ENCODE data around the gene WDR77. TPM values are rescaled to one million over a fixed set of nuclear protein-coding genes. Genes with fewer than 3 reads are reported as not detected.

WDR77 gene
- total RNA-seq (2014; rRNA removed) (62.1 and 67.9 TPM in 2 replicates), Bru-seq, nascent RNA (percentile 89 among the genes with signal in this experiment), BruChase-seq, experiment 1, labeled RNA remaining after a 6-hour chase (percentile 85 among the genes with signal in this experiment), BruChase-seq, experiment 2, labeled RNA remaining after a 2-hour chase (percentile 94 among the genes with signal in this experiment)
- long read RNA-seq, transcript WDR77-201 (10 exons, 2,576 nt), result major isoform, 47 of 64 reads
- long read RNA-seq, partial matches to known transcripts, result 12 of 64 reads
- long read RNA-seq, other reads (novel, unspliced or antisense), result 5 of 64 reads

DNA sequence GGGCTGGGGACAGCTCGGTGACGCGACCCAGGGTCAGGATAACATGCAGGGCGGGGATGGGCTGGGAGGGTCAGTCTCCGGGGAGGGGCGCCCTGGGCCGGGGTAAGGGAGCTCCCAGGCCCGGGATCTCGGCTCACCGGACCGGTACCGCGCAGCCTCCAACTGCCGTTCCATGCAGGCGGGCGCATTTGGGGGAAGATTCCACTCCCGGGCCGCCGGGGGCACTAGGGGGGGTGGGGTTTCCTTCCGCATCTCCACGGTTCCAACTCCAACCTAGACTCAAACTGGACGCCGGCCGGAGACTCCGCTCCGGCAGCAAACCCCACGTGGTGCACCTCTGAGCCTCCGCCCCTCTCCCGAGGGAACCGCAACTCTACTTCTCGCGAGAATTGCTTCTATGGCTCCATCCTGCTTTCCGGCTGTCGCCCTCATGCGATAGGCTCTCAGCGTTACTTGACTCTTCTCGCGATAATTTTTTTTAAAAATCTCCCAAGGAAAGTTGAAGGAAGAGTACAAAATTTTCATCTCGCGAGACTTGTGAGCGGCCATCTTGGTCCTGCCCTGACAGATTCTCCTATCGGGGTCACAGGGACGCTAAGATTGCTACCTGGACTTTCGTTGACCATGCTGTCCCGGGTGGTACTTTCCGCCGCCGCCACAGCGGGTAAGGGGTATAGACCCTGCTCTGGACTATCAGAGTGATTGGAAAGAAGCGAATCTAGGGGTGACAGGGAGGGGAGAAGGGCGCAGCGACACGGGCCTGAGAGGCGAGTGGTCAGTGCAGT is at the start of gene WDR77, which contains the start of gene ATP5PB:
Gene WDR77 (minus strand): TSS at position 339 of the 785 bp plus-strand sequence. CDS start 87 bp downstream, at position 252.
Gene ATP5PB (plus strand): TSS at position 547 of the 785 bp plus-strand sequence. CDS start 78 bp downstream, at position 625.
- ChIA-PET POLR2A (ENCODE audit: unreplicated experiment) (interaction anchor here (0.6 to 1.0 kb wide), 3 partner anchors 26 to 716 kb away, joined by 4 to 5 read pairs (median 4); no protein-coding TSS in a partner anchor), CTCF (interaction anchor here (0.6 to 1.0 kb wide), 3 partner anchors 26 to 888 kb away, joined by 3 to 7 read pairs (median 4); no protein-coding TSS in a partner anchor)
- Histone ChIP-seq H2AFZ (ENCODE audit: low read length) (peak within 1 kb of the TSS; percentile 89), H3K4me2 (ENCODE audit: low read length) (peak within 1 kb of the TSS; percentile 87), H3K36me3 (ENCODE audit: low read depth, low read length) (peaks cover 39% of the 10 kb centered on the region), H4K20me1 (ENCODE audit: low read length) (peaks cover 30% of the 10 kb centered on the region; the same call in 1 of the 2 replicates), H3K79me2 (ENCODE audit: low read length) (peaks cover 98% of the 10 kb centered on the region), H3K9ac (ENCODE audit: low read length) (peak within 1 kb of the TSS; percentile 98), H3K9me3 (ENCODE audit: low read length) (no peaks in the 10 kb centered on the region), H3K9me2 (replicated peaks; ENCODE audit: low read length) (no peaks in the 10 kb centered on the region), H3K27ac (ENCODE audit: low read length) (peak within 1 kb of the TSS; percentile 65), H3K4me3 (ENCODE audit: low read length) (peak within 1 kb of the TSS; percentile 91), H3K27me3 (ENCODE audit: low read length) (no peaks in the 10 kb centered on the region), H3F3A (ENCODE audit: low read length, unreplicated experiment) (no peaks in the 10 kb centered on the region), H3K4me1 (ENCODE audit: insufficient read depth, low read length) (peaks cover 32% of the 10 kb centered on the region)
- DNase-seq (peak; percentile 99), ATAC-seq (peak; percentile 94)
- no TSS peak for BruUV-seq (replicated peaks)
- no peak for TF ChIP-seq EZH2phosphoT487 (IDR thresholded peaks at IDR 0.05; ENCODE audit: borderline replicate concordance, low read length)
- no peak for TF ChIP-seq EZH2 (IDR thresholded peaks at IDR 0.05; ENCODE audit: low read length, unreplicated experiment)
- TF ChIP-seq, protein P1, sequence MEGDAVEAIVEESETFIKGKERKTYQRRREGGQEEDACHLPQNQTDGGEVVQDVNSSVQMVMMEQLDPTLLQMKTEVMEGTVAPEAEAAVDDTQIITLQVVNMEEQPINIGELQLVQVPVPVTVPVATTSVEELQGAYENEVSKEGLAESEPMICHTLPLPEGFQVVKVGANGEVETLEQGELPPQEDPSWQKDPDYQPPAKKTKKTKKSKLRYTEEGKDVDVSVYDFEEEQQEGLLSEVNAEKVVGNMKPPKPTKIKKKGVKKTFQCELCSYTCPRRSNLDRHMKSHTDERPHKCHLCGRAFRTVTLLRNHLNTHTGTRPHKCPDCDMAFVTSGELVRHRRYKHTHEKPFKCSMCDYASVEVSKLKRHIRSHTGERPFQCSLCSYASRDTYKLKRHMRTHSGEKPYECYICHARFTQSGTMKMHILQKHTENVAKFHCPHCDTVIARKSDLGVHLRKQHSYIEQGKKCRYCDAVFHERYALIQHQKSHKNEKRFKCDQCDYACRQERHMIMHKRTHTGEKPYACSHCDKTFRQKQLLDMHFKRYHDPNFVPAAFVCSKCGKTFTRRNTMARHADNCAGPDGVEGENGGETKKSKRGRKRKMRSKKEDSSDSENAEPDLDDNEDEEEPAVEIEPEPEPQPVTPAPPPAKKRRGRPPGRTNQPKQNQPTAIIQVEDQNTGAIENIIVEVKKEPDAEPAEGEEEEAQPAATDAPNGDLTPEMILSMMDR (conservative IDR thresholded peaks at IDR 0.05; ENCODE audit: low read depth, low read length), result no peak
- intact Hi-C loops (cut with micrococcal nuclease), result loop anchor here (5.0 kb wide), 1 partner anchor 42 kb away; no protein-coding TSS in a partner anchor

DNA sequence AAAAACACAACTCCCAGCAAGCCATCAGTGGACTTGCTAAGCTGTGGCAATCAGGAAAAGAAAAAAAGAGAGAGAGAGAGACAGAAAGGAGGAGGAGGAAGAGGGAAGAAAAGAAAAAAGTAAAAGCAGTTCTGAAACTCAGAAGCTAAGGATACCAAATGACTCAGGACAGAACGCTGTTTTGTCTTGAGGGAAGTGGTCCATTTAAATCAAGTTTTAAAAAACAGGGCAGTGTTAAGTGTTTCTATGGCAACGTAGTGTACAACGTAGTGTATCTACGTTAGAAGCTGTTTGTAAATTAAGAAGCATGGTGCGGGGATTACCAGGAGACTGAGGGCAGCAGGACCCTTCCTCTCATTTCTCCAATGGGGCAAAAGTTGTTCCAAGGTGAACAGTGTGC is 48.5 kb upstream of the WDR77 start:
- ChIA-PET POLR2A (ENCODE audit: unreplicated experiment) (no interaction called here), CTCF (no interaction called here)
- H3K9ac ChIP-seq (ENCODE audit: low read length), result no peak overlapping the region
- H2AFZ ChIP-seq (ENCODE audit: low read length), result no peak overlapping the region
- H3F3A ChIP-seq (ENCODE audit: low read length, unreplicated experiment), result no peaks in the 10 kb centered on the region
- intact Hi-C loops (cut with micrococcal nuclease), result no loop called here
- no TSS peak for BruUV-seq (replicated peaks)
- DNase-seq (no peak), ATAC-seq (no peak)
- H3K4me3 ChIP-seq (ENCODE audit: low read length), result no peak overlapping the region
- no peaks in the 10 kb centered on the region for H3K9me3 ChIP-seq (ENCODE audit: low read length)
- TF ChIP-seq, protein P1 (conservative IDR thresholded peaks at IDR 0.05; ENCODE audit: low read depth, low read length), result no peak
- TF ChIP-seq EZH2 (IDR thresholded peaks at IDR 0.05; ENCODE audit: low read length, unreplicated experiment) (no peak), EZH2phosphoT487 (IDR thresholded peaks at IDR 0.05; ENCODE audit: borderline replicate concordance, low read length) (no peak)
- H3K4me2 ChIP-seq (ENCODE audit: low read length), result no peak overlapping the region
- peaks cover 14% of the 10 kb centered on the region for H3K27me3 ChIP-seq (ENCODE audit: low read length)
- no peaks in the 10 kb centered on the region for H3K36me3 ChIP-seq (ENCODE audit: low read depth, low read length)
- H4K20me1 ChIP-seq (ENCODE audit: low read length), result no peaks in the 10 kb centered on the region
- H3K79me2 ChIP-seq (ENCODE audit: low read length), result no peaks in the 10 kb centered on the region
- no peaks in the 10 kb centered on the region for H3K9me2 ChIP-seq (replicated peaks; ENCODE audit: low read length)
- no peak overlapping the region for H3K27ac ChIP-seq (ENCODE audit: low read length)
- no peaks in the 10 kb centered on the region for H3K4me1 ChIP-seq (ENCODE audit: insufficient read depth, low read length)

All from PC-3 (cell line).